Kasumi-1 (cell line): ENCODE data around the gene GRIN2C.
"Not testable (repeated sequence)": the region's sequence is repeated elsewhere in the genome, so short reads cannot be mapped to it uniquely, and the experiment has no call there.

ENCODE experiments used
- DNase-seq, 2 experiments: peaks; one replicate each; lab custom pipeline; 2025; lab: John Stamatoyannopoulos, UW

Gene GRIN2C

GRCh38 chr17:74859459-74860228 lies at the start of gene GRIN2C:
Gene GRIN2C, minus strand, starts transcription at chr17:74859885. Its CDS starts 4,793 bp downstream, at chr17:74855092.
- no peak for DNase-seq

GRCh38 chr17:74909097-74909496 lies 49.4 kb upstream of the GRIN2C start:
- DNase-seq, result not testable (repeated sequence)

- DNase-seq, result no peak
Measured at GRCh38 chr17:74907012-74907411, 47.3 kb upstream of the GRIN2C start.

GRCh38 chr17:74906214-74906793 lies 46.6 kb upstream of the GRIN2C start:
- DNase-seq, result not testable (repeated sequence)

GRCh38 chr17:74904687-74905409 lies 45.2 kb upstream of the GRIN2C start:
- no peak for DNase-seq

DNA sequence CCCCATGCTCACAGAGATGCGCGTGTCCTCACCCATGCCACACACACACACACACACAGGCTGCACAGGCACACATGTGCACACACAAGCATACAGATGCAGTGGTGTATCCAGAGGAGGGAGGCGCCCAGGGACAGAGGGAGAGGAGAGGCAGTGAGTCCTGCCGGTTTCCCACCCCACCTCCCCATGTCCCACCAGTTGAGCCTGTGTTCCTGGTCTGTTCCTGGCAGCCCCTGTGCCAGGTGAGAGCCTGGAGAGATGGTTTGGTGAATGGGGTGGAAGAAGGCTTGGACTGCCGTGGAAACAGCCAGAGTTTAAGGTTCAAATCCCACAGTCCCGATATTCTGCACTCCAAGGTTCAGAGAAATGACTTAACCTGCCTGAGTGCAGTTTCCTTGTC lies 44.0 kb upstream of the GRIN2C start:
- no peak for DNase-seq

GRCh38 chr17:74903034-74903433 lies 43.3 kb upstream of the GRIN2C start:
- no peak for DNase-seq

DNA sequence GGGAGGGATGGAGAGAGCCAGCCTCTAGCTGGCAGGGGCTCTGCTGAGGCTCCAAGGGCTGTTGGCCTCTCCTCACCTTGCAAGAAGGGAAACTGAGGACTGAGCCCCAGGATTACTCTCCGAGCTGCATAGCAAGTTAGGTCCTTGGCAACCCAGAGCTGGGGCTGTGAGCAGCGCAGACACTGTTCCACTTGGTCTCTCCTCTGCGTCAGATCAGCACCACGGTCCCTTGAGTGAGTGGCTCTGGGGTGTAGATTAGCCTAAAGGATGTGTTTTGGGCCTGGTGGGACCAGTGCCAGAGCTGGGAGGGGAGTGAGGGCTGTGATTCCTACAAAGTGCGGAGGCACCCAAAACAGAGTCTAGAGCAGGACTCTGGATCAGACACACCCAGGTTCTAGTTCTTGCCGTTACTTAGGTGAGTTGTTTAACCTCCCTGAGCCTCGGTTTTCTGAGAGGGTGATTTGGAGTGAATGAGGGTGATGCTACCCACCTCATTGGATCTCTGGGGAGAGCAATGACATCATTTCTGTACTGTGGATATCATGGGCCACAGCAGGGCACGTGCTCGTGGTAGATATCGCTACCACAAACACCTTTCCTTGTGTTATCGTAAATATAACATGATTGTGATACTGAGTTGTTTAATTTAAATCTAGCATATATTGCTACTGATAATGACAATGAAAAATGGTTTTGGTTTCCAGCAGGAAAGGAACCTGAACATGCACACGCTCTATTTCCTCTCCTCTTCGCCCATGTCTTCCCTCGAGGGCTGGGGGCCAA lies 41.9 kb upstream of the GRIN2C start:
- DNase-seq, result no peak

- DNase-seq, result no peak
Measured at GRCh38 chr17:74900208-74900607, 40.5 kb upstream of the GRIN2C start.

DNA sequence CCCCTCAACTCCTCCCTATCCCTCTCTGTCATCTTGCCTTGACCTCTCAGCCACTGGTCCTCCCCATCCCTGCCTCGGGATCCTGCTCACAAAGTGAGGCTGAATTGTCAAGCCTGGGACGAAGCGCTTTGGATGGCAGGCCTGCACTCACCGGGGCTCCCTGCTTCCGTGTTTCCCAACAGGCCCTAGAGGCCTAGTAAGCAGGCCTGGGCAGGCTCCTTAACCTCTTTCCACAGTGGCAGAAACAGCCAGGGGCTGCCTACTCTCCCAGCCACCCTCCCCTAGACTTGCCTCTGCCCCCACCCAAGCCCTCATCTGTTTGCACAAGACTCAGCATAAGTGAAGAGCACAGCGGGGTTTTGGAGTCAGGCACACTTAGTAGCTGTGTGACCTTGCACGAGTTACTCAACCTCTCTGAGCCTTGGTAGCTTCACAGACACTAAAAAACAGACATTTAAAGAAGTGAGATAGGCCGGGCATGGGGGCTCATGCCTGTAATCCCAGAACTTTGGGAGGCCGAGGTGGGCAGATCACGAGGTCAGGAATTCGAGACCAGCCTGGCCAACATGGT lies 38.8 kb upstream of the GRIN2C start:
- no peak for DNase-seq

GRCh38 chr17:74893936-74894671 lies 34.4 kb upstream of the GRIN2C start:
- no peak for DNase-seq

DNA sequence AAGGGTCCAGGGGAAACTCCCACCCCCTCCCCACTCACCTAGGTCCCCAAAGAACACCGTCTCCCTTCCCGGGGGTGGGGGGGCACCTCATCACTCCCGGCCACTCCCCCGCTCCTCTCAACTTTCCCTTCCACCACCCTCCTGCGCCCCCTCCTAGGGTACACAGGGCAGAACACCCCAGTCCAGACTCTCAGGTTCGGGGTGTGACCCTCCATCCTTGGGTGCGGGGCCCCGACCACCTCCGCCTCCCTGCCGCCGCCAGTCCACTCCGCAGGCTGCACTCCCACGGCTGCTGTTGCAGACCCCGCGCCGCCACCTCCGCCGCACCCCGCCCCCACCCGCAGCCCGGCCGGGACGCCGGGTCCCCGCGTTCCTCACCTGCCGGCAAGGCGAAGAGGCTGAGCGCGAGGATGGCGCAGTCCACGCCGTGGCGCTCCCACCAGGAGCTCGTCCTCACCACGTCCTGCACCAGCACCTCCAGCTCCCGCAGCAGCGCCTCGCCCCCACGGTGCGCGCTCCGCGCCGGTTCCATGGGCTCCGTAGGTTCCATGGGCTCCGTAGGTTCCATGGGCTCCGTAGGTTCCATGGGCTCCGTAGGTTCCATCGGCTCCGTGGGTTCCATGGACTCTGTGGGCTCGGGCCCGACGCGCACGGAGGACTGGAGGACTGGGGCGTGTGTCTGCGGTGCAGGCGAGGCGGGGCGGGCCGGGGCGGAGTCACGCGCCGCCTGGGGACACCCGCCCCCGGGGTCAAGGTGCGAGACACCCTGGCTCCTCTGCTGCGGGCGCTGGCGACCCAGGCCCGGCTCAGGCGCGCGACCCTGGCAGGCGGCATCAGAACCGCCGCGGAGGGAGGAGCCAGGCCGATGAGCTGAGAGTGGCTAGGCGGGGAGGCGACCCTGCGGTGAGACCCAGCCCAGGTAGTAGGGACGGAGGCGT lies 33.6 kb upstream of the GRIN2C start, which contains the start of gene FADS6:
Gene FADS6 (minus strand): TSS at position 660 of the 938 bp plus-strand sequence. CDS start 38 bp downstream, at position 622.
- no peak for DNase-seq

- DNase-seq, result no peak
Measured at GRCh38 chr17:74892013-74892841, 32.5 kb upstream of the GRIN2C start.

DNA sequence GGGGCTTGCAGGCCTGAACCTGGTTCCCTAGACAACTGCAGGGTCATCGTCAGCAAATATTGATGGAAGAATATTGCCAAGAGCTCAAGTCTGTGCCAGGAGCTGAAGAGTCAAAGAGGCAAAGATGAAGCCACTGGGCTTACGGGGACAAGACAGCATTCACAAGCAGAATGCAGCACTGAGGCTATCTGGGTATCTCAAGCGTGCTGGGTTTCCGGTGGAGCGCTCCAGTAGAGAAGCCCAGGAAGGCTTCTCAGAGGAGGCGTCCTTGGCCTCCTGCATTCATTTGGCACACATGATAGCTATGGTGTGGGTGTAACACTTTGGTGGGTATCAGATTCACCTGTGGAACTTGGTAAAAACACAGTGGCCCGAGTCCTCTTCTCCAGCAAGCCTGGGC lies 30.9 kb upstream of the GRIN2C start:
- no peak for DNase-seq

- no peak for DNase-seq
Measured at GRCh38 chr17:74888469-74888868, 28.8 kb upstream of the GRIN2C start.

- DNase-seq, result no peak
Measured at GRCh38 chr17:74883241-74883745, 23.6 kb upstream of the GRIN2C start.

- DNase-seq, result no peak
Measured at GRCh38 chr17:74882517-74883240, 23.0 kb upstream of the GRIN2C start.

DNA sequence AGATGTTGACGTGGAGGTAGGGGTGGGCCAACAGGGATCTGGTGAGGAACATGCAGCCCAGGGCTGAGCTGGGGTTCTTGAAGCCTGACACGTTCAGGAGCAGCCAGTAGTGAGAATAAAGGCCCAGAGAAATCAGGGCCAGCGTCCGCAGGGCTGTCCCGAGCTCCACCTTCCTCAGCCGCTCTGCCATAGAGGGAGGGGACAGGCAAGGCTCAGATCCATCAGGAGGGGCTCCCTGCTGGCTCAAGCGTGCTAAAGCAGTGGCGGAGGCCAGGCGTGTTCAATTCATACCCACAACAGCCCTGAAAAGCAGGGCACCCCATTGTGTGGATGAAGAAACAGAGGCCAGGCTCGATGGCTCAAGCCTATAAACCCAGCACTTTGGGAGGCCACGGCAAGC lies 21.4 kb upstream of the GRIN2C start:
- no peak for DNase-seq
